GM18519 (cell line): ENCODE data around the gene XK.

ENCODE experiments used
- ATAC-seq: cut with Tn5 transposase; IDR thresholded peaks from one replicate; pipeline ENCODE4 v1.9.1; 2021; ENCODE audit warnings: mild to moderate bottlenecking, moderate library complexity; ENCODE audit not compliant: unreplicated experiment, low FRiP score

Gene XK

DNA sequence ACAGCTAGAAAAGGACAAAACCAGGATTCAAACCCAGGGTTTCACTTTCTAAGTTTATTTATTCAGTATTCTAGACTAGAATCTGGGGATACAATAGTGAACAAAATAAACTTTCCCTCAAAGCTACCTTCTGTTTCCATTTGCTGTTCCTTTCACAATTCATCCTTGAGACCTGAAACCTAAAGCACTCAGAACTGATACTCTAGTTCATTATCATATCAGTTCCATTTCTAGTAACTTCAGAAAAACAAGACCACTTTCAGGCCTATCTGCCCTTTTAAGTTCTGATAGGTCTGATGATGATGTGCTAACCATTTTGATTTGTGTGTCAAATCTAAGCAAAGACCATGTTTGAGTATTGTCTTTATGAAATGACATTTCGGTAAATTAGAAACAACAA lies 7.8 kb upstream of the XK start:
- ATAC-seq = no peak

- no peak for ATAC-seq
Observed at GRCh38 chrX:37678574-37678973, 7.0 kb upstream of the XK start.

- ATAC-seq = no peak
Observed at GRCh38 chrX:37679230-37679629, 6.4 kb upstream of the XK start.

- ATAC-seq = no peak
Observed at GRCh38 chrX:37679888-37680287, 5.7 kb upstream of the XK start.

GRCh38 chrX:37684426-37684825 lies 1.2 kb upstream of the XK start:
- no peak for ATAC-seq

DNA sequence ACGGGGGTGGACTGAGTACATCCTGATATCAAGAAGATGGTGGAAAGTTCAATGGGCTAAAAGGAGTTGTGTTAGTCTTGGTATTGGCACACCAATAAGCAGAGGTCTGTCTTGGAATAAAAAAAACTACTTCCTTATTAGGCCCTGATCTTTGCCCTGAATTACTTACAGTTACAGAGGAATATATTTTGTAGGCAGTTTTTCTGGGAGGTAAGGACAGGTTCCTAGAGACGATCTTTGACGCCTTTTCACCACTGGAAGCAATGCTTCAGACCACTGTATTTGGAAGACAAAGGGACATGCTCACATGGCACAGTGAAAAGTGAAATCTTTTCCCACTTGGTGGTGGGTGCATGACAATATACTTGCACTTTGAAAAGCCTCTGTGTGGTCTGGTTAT lies 618 bp upstream of the XK start:
- no peak for ATAC-seq

DNA sequence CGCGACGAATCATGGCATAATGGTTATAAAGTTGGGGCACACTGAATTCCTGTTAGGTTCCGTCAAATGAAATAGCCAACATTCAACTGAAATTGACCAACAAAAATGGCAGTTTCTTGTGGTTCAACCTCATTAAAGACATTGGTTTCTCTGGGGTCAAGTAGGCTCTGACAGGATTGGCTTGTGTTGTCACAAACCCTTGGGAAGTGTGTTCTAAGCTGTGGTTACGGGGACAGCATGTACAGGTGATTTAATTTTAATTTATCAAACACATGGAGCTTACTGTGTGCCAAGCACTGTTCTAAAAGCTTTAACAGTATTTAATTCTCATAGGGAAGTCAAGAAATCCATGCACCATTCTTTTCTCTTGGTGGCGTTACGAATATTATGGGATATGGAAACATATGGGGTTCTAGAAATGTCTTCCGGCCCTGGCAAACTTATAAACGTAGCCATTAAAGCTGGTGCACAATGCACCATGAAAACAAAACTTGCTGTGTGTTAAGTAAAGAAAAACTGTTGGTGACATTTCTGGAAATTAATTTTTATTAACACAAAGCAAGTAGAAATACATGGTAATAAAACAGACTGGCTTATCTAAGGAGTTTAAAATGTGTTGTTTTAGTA lies 891 bp downstream of the XK start:
- ATAC-seq = no peak

GRCh38 chrX:37686996-37687395 lies 1.4 kb downstream of the XK start:
- ATAC-seq = no peak

GRCh38 chrX:37690119-37690518 lies 4.5 kb downstream of the XK start:
- no peak for ATAC-seq

DNA sequence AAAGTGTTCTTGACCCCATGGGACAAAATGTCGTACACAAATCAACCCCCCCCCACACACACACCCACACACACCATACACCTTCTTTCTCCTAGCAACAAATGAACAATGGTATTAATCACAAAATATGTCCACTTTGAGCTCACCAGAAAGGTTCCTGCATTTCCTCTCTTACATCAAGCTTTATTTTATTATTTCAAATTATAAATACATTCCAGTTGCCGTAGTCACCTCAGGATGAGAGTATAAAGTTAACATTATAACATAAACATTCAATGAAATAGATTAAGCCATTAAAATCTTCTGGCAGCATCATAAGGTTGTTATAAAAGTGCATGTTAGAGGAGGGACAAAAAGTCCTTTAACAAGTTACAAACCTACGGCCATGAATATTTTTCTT lies 7.3 kb downstream of the XK start:
- ATAC-seq = no peak

DNA sequence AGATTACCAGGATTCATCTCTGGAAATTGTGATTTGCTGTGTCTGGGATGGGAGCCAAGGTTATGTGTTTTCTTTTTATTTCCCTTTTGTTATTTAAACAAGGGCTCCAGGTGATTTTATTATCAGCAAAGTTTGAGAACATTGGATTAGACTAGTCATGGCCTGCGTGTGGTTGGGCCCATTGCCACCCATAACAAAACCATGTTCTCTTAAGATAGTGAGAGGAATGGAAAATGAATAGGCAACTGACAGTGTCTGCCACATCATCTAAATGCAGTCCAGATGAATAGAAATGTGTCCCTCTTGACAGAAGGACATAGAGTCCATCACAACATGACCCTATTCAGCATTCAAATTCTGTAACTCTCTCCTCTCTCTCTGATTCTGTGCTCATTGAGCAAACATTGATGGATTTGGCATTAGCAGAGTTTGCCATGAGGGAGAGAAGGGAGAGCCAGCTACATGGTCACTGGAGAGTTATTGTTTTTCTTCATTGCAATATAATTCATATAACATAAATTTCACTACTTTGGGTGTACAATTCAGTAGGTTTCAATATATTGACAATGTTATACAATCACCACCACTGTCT lies 11.7 kb downstream of the XK start:
- no peak for ATAC-seq

DNA sequence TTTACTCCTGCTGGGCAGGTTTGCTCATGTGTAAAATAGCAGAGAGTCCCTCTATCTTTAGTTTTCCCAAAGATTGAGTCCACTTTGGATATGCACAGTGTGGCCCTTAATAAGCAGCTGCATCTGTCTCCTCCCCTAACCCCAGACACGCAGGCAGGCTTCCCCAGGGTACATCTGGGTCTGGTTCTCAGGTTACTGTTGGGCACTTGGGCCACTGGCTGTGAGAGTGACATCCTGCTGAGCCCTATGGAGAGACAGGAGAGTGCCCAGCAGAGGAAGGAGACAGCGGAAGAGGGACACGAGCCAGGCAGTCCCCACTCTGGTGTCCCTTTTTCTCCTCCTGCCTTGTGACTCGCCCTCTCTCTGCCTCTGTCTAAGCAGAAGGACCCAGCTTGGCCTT lies 16.0 kb downstream of the XK start:
- ATAC-seq = no peak

DNA sequence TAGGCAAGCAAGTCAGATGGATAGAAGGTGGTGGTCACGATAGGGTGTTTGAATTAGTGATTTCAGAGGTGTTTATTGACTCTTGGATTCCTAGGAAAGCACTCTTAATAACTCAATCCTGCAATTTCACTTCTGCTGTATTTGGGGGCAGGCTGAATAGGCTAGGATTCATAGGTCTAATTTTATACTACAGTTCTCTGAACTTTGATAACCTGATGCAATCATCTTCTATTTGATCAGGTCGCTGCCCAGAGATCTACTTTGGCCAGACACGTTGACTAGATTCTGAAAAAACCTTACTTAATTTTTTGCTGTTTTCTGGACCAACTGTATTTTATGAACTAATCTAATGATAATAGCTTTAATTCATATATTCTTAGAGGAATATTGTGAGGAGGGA lies 26.4 kb downstream of the XK start:
- no peak for ATAC-seq

DNA sequence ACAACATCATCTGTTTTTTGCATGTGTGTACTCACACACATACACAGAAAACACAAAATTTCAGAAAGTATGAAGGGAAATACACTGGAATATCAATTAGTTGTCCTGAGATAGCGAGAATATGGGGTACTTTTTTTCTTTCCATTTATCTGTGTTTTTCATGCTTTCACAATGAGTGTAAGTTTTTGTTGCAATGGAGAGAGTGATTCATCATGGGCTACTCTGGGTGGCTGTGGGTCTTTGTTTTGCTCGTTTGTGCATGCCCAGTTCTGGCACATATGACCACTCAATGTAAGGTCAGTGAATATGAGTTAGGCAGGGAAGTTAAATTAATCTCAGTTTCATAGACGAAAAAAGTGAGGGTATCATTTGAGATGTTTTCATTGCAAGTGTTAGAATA lies 26.9 kb downstream of the XK start:
- no peak for ATAC-seq

DNA sequence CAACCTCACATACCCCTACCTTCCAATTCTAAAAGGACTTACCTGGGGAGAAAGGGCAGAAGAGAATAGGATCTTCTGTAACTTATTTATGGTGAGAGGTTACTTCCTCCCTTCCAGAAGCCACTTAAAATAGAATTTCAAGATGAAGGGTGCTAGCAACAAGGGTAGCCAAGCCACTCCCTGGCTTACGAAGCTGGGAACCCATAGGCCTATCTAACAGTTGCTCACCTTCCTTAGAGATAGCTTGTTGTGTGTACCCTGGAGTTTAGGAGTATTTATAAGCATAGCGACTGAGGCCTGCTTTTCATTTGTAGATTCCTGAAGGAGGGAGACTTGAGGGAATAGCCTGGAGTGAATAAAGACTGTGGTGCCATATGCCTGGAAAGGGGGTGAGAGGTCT lies 28.9 kb downstream of the XK start:
- no peak for ATAC-seq

DNA sequence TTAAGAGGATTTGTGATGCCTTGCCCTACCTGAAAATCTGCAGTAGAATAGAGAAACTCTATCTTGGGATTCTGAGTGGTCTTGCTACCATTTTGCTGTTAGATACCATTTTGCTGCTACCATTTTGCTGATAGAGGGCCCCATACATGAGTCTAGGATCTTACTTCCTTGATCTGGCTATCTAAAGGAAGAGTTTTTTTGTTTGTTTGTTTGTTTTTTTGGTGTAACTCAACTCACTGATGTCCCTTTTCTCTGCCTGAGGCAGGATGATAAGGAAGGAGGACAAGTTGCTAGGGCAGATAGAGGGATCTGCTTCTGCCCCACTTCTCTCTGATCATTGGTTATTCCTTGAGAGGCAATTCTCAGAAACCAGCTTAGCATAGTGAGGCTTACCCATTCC lies 31.0 kb downstream of the XK start:
- no peak for ATAC-seq

DNA sequence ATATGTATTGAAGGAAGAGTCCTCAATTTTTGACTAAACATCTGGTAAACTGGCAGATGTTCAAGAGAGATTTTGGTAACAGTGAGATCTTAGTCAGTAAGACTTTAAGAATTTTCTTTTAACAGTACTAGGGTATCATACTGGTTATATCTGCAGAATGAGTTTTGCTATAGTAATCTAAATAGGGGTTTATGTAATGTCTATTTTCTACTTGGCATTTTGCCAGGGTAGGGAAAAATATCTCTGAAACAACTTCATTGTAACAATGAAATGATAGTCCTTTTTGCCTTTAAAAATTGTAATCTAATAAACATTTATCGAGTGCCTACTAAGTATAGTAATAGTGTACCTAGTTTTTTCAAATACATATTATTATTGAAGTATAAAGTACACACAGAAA lies 32.1 kb downstream of the XK start:
- ATAC-seq = no peak

DNA sequence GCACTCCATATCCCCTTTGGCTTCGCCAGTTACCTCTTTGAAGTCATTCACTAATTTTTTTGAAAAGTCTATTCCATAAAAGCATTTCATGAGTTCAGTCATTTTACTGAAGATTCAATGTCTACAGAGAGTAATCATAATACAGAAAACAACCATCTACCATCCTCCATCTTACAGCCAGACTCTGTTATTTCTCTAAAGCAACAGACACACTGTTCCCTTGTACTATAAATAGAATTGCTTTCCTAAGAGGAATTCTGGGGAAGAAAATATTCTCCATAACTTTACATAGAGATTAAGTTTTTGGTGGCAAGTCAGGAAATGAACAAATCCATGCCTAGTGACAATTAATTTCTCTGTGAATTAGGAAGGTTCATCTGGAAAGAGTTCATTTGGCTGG lies 37.0 kb downstream of the XK start:
- ATAC-seq = no peak

- no peak for ATAC-seq
Observed at GRCh38 chrX:37726346-37726745, 40.8 kb downstream of the XK start.

DNA sequence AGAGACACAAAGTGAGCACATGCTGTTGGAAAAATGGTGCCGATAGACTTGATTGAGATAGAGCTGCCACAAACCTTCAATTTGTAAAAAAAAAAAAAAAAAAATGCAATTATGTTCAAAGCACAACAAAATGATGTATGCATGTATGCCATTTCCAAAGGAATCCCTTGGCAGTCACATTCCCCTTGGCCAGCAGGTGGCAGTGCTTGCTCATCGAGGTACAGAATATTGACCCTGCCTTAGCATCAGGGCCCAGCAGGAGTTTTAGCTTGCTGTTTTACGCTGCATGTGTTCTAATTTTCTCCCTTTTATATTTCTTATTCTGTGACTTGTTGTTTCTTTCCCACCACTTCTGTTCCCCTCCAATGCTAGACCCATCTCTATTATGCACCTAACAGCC lies 59.8 kb downstream of the XK start:
- peak; percentile 60 for ATAC-seq

- ATAC-seq = peak; percentile 15
Observed at GRCh38 chrX:37745835-37746217, 60.2 kb downstream of the XK start.

GRCh38 chrX:37746218-37746941 lies 60.8 kb downstream of the XK start:
- ATAC-seq = peak; percentile 88
